Measurements from ENCODE around the gene BSCL2.

Gene BSCL2

DNA sequence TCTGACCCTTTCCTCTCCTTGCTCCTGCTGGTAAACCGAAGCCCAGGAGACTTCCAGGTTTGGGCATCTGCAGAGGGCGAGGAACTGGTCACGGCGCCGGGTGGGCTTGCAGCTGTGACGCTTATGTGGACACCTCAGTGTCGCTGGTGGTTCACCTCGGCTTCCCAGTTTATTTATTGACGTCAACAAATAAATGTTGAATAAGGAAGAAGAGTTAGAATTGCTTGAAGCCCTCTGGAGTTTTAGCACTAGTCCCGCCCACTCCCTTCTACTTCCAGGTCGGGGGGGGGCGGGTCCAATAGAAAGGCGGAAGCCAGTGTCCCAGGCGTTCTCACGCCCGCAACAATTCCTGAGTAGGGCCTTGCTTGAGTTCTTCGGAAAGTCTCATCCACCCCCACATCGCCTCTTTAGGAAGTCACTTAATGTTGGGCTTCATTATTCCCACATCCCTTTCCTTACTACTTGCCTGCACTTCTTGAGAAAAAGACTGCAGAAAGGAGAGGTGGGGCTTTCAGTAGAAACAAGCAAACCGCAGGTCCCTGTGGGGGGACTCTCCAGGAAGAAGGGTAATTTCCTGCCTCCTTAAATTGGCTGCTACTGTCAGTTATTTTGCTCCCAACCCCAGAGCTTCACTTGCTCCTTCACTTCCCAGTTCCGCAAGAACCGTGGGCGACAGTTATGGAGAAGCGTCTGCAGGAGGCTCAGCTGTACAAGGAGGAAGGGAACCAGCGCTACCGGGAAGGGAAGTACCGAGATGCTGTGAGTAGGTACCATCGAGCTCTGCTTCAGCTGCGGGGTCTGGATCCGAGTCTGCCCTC lies 21.2 kb upstream of the BSCL2 start, which contains the start of gene TTC9C:
Gene TTC9C, plus strand, starts transcription at position 316 of the 818 bp plus-strand sequence. Its CDS starts 363 bp downstream, at position 679.
- H2AFZ ChIP-seq (ENCODE audit: low read depth) = peak within 1 kb of the TSS; percentile 70
- peak within 1 kb of the TSS; percentile 89 for H3K27ac ChIP-seq
- TF ChIP-seq CTCF (conservative IDR thresholded peaks at IDR 0.05; ENCODE audit: low read depth, low read length) = no peak
- peaks cover 6% of the 10 kb centered on the region; the same call in 1 of the 2 replicates for H3K36me3 ChIP-seq (ENCODE audit: insufficient read depth)
- peaks cover 16% of the 10 kb centered on the region; the same call in 1 of the 2 replicates for H4K20me1 ChIP-seq (ENCODE audit: insufficient read depth)
- no peaks in the 10 kb centered on the region for H3K27me3 ChIP-seq (ENCODE audit: insufficient read depth, low read depth)
- peaks cover 56% of the 10 kb centered on the region for H3K79me2 ChIP-seq (ENCODE audit: insufficient read depth, low read depth)
- peak within 1 kb of the TSS; percentile 77 for H3K9ac ChIP-seq
- no peak within 1 kb of the TSS for H3K4me3 ChIP-seq (IDR thresholded peaks at IDR 0.05; ENCODE audit: insufficient read depth, low read depth, low read length)
- peaks cover 30% of the 10 kb centered on the region for H3K4me1 ChIP-seq (ENCODE audit: low read depth, poor library complexity, severe bottlenecking)
- H3K4me2 ChIP-seq = peak within 1 kb of the TSS; percentile 82

DNA sequence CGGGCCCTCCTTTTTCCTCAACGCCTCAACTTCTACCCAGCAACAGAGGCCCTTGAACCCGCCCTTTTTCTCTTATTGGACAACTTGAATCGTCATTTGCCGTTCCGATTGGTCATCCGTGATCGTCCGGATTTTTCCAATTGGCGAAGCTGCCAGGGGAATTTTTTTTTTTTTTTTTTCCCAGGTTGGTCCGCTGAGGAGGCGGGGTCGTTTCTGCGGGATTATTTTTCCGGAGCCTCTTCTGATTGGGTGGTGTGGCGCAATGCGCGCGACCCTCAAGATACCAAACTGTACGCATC lies 20.6 kb upstream of the BSCL2 start:
- Histone ChIP-seq H4K20me1 (ENCODE audit: insufficient read depth) (peaks cover 16% of the 10 kb centered on the region; the same call in 1 of the 2 replicates), H3K4me3 (IDR thresholded peaks at IDR 0.05; ENCODE audit: insufficient read depth, low read depth, low read length) (no peak overlapping the region), H3K27me3 (ENCODE audit: insufficient read depth, low read depth) (no peaks in the 10 kb centered on the region), H2AFZ (ENCODE audit: low read depth) (peak overlapping the region; percentile 70), H3K79me2 (ENCODE audit: insufficient read depth, low read depth) (peaks cover 61% of the 10 kb centered on the region), H3K36me3 (ENCODE audit: insufficient read depth) (peaks cover 12% of the 10 kb centered on the region; the same call in 1 of the 2 replicates), H3K4me2 (peak overlapping the region; percentile 68), H3K27ac (peak overlapping the region; percentile 89), H3K9ac (peak overlapping the region; percentile 77; the same call in 1 of the 2 replicates), H3K4me1 (ENCODE audit: low read depth, poor library complexity, severe bottlenecking) (peaks cover 35% of the 10 kb centered on the region)
- no peak for TF ChIP-seq CTCF (conservative IDR thresholded peaks at IDR 0.05; ENCODE audit: low read depth, low read length)

DNA sequence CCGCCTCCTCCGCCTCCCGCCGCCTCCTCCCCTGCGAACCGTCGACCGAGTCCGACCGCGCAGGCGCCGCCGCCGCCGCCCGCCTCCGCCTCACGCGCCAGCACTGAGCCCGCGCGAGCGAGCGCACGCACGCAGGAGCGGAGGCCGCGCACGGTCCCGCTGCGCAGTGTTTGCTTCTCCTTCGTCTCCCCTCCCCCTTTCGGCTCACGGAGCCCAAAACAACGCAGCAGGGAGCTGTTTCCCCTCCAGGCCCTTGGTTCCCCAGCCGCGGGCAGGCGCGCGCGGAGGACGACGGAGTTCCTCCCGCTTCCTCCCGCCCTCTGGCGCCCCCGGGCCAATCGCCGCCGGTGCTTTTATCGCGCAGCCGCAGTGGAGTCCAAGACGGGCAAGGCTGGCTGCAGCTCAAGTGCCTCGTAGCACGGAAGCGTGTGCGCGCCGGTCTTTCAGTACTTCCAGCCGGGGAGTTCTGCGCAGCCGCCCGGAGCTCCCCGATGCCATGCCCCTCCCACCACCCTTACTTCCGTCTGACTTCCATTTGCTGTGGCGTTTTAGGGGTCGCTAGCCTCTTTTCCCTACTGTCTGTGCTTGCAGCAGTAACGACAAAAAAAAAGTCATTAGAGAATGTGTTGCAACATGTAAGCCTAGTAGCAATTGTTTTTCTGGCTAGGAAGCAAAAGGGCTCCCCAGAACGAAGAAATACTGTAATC lies 20.1 kb upstream of the BSCL2 start, which contains the start of gene HNRNPUL2:
Gene HNRNPUL2, minus strand, starts transcription at position 293 of the 707 bp plus-strand sequence. CDS start 301 bp downstream, outside the sequence.
- Histone ChIP-seq H3K9ac (peak within 1 kb of the TSS; percentile 77), H4K20me1 (ENCODE audit: insufficient read depth) (peaks cover 16% of the 10 kb centered on the region; the same call in 1 of the 2 replicates), H3K27ac (peak within 1 kb of the TSS; percentile 89), H3K4me2 (peak within 1 kb of the TSS; percentile 98), H2AFZ (ENCODE audit: low read depth) (peak within 1 kb of the TSS; percentile 70), H3K36me3 (ENCODE audit: insufficient read depth) (peaks cover 17% of the 10 kb centered on the region; the same call in 1 of the 2 replicates), H3K79me2 (ENCODE audit: insufficient read depth, low read depth) (peaks cover 66% of the 10 kb centered on the region), H3K27me3 (ENCODE audit: insufficient read depth, low read depth) (no peaks in the 10 kb centered on the region), H3K4me3 (IDR thresholded peaks at IDR 0.05; ENCODE audit: insufficient read depth, low read depth, low read length) (no peak within 1 kb of the TSS), H3K4me1 (ENCODE audit: low read depth, poor library complexity, severe bottlenecking) (peaks cover 35% of the 10 kb centered on the region)
- no peak for TF ChIP-seq CTCF (conservative IDR thresholded peaks at IDR 0.05; ENCODE audit: low read depth, low read length)

- peaks cover 71% of the 10 kb centered on the region for H3K79me2 ChIP-seq (ENCODE audit: insufficient read depth, low read depth)
- H2AFZ ChIP-seq (ENCODE audit: low read depth) = peak overlapping the region; percentile 36; the same call in 1 of the 2 replicates
- H3K27me3 ChIP-seq (ENCODE audit: insufficient read depth, low read depth) = no peaks in the 10 kb centered on the region
- H3K27ac ChIP-seq = peak overlapping the region; percentile 89
- no peak overlapping the region; the same call in 1 of the 2 replicates for H3K4me2 ChIP-seq
- no peak overlapping the region for H3K4me3 ChIP-seq (IDR thresholded peaks at IDR 0.05; ENCODE audit: insufficient read depth, low read depth, low read length)
- H4K20me1 ChIP-seq (ENCODE audit: insufficient read depth) = peaks cover 16% of the 10 kb centered on the region; the same call in 1 of the 2 replicates
- no peak for TF ChIP-seq CTCF (conservative IDR thresholded peaks at IDR 0.05; ENCODE audit: low read depth, low read length)
- peaks cover 34% of the 10 kb centered on the region for H3K4me1 ChIP-seq (ENCODE audit: low read depth, poor library complexity, severe bottlenecking)
- H3K9ac ChIP-seq = peak overlapping the region; percentile 77
- H3K36me3 ChIP-seq (ENCODE audit: insufficient read depth) = peaks cover 21% of the 10 kb centered on the region; the same call in 1 of the 2 replicates
Observed at GRCh38 chr11:62726915-62727164, 19.6 kb upstream of the BSCL2 start.
